Endothelial cell of hepatic sinusoid (primary cell): ENCODE results near the gene DAP.
"Not testable (repeated sequence)": the region's sequence is repeated elsewhere in the genome, so short reads cannot be mapped to it uniquely, and the experiment has no call there.

Experiments used
- in situ Hi-C: cut with HindIII; loops from 2 replicates; pipeline ENCODE4 v1.10.0; 2017; ENCODE audit warnings: low sequenced_read_pairs

DAP gene

GRCh38 chr5:10660135-10660534 is 100.9 kb downstream of the DAP start:
- in situ Hi-C loops = no loop called here

GRCh38 chr5:10658265-10658664 is 102.8 kb downstream of the DAP start:
- in situ Hi-C loops = no loop called here

- in situ Hi-C loops = no loop called here
Measured at GRCh38 chr5:10655972-10656830, 104.8 kb downstream of the DAP start.

DNA sequence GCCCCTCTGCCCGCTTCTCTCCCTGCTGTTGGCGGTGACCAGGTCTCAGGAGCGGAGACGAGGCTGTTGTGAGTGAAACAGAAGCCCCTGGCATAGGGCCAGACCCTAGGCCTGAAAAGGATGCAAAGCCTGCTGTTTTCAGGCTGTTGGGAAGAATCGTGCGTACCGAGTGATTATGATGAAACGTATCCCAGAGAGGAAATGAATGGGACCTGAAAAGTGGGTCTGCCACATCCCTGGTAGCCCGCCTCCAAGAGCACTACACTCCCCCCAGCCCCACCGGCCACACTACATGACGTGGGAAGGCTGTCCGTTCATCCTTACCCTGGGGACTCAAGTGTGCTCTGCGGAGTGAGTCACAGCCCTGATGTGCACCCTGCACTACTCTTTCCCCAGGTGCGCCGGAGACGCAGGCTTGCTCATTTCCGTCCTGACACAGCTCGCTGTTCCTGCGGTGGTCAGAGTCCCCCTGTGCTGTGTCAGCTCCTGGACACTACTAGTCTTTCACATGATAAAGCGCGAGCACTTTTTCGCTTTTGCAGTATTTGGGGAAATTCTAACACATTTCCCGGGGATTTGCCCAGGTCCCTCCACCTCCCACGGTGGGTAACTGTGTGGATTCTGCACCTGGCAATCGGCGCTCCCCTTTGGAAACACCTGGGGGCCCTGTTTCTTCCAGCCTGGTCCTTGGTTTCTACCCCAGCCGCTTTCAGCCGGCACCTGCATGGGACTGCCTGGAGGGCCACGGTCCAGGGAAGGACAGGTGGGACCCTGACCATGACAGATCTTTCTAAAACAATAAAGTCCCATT is 105.7 kb downstream of the DAP start:
- in situ Hi-C loops = no loop called here

- in situ Hi-C loops = no loop called here
Measured at GRCh38 chr5:10654566-10654965, 106.5 kb downstream of the DAP start.

GRCh38 chr5:10653751-10654400 is 107.2 kb downstream of the DAP start:
- in situ Hi-C loops = no loop called here

DNA sequence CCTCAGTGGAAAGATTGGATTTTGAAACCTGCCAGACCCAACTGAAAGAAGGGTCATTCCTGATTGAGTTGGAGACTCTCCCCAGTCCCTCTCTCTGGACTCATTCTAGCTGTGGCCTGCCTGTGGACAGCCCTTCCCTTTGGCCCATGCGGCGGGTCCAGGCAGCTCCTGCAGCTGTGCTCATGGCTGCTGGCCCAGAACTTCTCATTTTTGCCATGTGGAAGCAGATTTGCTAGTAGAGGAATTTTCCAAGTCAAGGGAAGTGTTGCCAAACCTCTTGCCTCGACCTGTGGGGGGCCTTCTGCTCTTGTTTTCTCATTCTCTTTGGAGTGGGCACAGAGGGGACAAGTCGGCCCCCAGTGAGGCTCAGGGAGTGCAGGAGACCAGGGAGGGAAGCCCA is 108.0 kb downstream of the DAP start:
- in situ Hi-C loops = no loop called here

DNA sequence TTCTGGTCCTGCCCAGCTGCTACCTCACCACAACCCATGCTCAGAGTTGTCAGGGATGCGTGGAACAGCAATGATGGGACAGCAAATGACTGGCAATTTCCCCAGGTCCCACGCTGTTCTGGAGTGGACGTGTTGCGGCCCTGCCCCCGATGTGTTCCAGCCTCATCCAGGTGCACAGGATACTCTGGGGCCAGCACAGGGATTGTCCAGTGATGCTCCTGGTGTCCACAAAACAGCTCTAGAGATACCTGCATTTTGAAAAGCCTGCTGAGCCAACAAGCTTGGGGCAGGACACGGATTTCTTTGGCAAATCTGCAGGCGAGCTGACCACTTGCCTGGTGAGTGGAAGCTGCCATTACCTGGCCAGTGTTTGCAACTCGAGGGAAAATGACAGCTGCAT is 108.4 kb downstream of the DAP start:
- in situ Hi-C loops = no loop called here

GRCh38 chr5:10652151-10652550 is 108.9 kb downstream of the DAP start:
- in situ Hi-C loops = no loop called here

DNA sequence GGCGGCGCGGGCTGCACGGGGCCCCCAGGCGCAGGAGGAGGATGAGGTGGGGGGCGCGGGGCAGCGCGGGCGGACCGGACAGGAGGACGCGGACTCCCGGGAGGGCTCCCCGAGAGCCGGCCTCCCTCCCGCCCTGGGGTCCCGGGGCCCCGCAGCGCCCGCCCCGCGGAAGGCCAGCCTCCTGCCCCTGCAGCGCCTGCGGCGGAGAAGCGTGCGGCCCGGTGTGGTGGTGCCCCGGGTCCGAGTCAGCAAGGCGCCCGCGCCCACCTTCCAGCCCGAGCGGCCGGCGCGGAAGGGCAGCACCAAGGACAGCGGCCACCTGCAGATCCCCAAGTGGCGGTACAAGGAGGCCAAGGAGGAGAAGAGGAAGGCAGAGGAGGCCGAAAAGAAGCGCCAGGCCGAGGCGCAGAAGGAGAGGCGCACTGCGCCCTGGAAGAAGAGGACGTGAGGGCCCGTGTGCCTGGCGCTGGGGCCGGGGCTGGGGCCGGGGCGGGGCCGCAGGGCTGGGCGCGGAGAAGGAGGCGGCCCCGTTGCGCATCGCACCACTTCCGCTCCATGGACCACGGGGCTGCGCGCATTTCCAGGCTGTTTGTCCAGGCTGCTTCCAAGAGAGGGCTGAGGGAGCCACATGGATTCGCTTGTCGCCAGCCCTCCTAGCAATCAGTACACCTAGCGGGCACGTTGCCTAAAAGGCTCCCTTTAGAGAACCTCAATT is 111.2 kb downstream of the DAP start:
- in situ Hi-C loops = no loop called here

GRCh38 chr5:10648806-10649665 is 112.0 kb downstream of the DAP start:
- in situ Hi-C loops = no loop called here

- in situ Hi-C loops = no loop called here
Measured at GRCh38 chr5:10647640-10648039, 113.4 kb downstream of the DAP start.

DNA sequence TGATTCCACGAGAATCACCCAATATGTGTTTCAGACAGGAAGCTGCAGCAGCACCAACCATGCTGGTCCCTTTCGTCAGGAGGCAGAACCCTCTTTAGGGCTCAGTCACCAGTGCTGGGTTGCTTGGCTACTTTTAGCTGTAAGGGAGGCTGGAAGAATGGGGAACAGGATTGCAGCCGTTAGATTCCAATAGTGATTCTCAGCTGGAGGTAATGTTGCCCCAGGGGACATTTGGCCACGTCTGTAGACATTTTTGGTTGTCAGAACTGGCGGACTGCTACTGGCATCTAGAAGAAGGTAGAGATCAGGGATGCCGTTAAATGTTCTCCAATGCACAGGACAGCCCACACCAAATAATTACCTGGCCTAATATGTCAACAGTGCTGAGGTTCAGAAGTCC is 115.4 kb downstream of the DAP start:
- in situ Hi-C loops = no loop called here

- in situ Hi-C loops = no loop called here
Measured at GRCh38 chr5:10645146-10645545, 115.9 kb downstream of the DAP start.

DNA sequence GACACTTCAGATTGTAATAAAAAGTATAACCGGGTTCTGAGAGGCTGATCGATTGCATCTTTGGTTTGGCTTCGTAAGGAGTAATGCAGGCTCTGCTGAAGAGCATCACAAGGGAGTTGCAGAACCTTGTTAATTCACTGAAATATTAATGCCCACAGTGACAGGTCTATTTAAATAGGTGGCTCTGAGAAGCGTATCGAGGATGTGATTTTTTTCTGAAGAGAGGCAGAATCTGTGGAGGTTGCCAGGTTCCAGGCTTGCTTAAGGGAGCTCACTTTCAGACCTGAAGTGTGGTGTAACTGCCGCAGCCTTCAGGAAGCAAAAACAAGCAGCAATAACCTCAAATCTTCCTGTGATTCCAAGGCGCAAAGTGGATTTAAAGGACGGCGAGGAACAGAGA is 116.8 kb downstream of the DAP start:
- in situ Hi-C loops = no loop called here

DNA sequence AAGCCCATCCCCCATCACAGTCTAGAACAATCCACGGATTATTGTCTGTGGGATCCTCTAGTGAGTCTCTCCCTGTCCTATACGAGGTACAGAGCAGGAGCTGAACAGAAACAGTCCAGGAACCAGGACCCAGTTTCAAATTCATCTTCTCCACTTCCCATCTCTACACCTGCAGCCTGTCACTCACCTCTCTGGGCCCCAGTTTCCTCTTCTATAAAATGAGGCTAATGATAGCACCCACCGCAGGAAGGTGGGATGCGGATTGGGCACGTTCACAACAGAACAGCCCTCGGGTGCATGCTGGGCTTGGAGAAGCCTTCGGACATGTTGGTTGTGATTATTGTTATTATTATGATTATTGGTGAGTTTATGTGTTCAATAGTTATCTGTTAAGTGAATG is 118.7 kb downstream of the DAP start:
- in situ Hi-C loops = no loop called here

- in situ Hi-C loops = no loop called here
Measured at GRCh38 chr5:10639846-10640368, 121.1 kb downstream of the DAP start.

- in situ Hi-C loops = not testable (repeated sequence)
Measured at GRCh38 chr5:10638723-10639122, 122.3 kb downstream of the DAP start.

DNA sequence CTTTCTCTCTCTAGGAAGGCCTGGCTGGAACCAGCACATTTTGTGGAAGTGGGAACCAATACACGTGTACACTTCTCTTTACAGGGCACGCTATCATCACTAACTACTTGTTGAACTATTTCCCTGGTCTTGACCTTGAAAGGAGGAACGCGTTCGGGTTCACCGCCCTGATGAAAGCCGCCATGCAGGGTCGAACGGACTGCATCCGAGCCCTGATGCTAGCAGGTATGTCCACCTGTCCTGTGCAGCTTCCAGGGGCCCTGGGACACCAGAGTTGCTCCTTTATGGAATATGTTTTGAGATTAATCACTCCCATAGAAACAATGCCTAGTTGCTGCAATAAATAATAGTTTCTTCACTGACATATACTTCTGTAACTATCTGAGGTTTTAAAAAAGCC is 123.1 kb downstream of the DAP start:
- in situ Hi-C loops = no loop called here
